Left ventricle myocardium inferior (tissue), 1 donor: ENCODE results near the gene PEX7. TPM values are rescaled to one million over a fixed set of nuclear protein-coding genes. Genes with fewer than 3 reads are reported as not detected.

Source experiments
- DNase-seq: peaks from one replicate; pipeline ENCODE4 v3.0.0-alpha.2; 2020
- H3K27ac ChIP-seq: fragments of 200-600 bp; replicated peaks from 2 replicates; pipeline ENCODE4 v1.8.0; 2021
- H3K27me3 ChIP-seq: fragments of 200-600 bp; 2 replicates; pipeline ENCODE4 v1.8.0; 2021; ENCODE audit warnings: low read depth
- H3K36me3 ChIP-seq: fragments of 200-600 bp; 2 replicates; pipeline ENCODE4 v1.8.0; 2021
- H3K4me1 ChIP-seq: fragments of 200-600 bp; 2 replicates; pipeline ENCODE4 v1.8.0; 2021
- H3K4me3 ChIP-seq: fragments of 200-600 bp; 2 replicates; pipeline ENCODE4 v1.8.0; 2021; ENCODE audit warnings: mild to moderate bottlenecking, moderate library complexity
- H3K9me3 ChIP-seq: fragments of 200-600 bp; replicated peaks from 2 replicates; pipeline ENCODE4 v1.8.0; 2021
- intact Hi-C: fragments of 100-400 bp; cut with micrococcal nuclease; formaldehyde crosslinking; loops from one replicate; pipeline ENCODE4 v1.11.0; 2022
- total RNA-seq: library from RNA; stranded (reverse); fragmentation: NEBNext Ultra II Directional; extraction: Animal tissue kit (Norgen Biotek cat#: 25700); gene quantifications from one replicate; pipeline ENCODE4 v1.2.1, GENCODE V29; 2021
- TF ChIP-seq, protein P1 (sequence below): fragments of 200-600 bp; IDR thresholded peaks from 2 replicates; pipeline ENCODE4 v1.8.0; 2021; ENCODE audit warnings: antibody characterized with exemption, mild to moderate bottlenecking, borderline replicate concordance
- donor health status: DM: no; HTN: yes; CAD: no; lungs with severe emphysema.

The PEX7 gene
- total RNA-seq, 1 donor from 2014 or later, result 14.8 TPM

DNA sequence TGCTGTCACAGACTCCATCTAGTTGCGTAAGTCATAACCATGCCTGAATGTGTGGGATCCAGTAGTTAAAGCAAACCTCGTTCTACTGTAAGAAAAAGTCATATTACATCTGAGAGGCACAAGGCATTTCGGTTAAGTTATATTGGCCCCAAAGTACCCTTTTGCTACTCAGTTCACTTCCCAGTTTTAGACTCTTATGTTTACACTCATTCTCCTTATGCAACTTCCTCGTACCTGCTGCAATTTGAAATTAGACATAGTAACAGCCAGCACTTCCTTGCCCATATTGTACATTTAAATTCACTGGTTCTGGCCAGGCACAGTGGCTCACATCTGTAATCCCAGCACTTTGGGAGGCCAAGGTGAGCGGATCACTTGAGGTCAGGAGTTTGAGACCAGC is 37.0 kb downstream of the PEX7 start:
- Histone ChIP-seq H3K27ac (no peak overlapping the region), H3K36me3 (peaks cover 3% of the 10 kb centered on the region), H3K4me1 (peaks cover 7% of the 10 kb centered on the region), H3K27me3 (no peaks in the 10 kb centered on the region), H3K9me3 (no peaks in the 10 kb centered on the region), H3K4me3 (no peak overlapping the region)
- TF ChIP-seq, protein P1, sequence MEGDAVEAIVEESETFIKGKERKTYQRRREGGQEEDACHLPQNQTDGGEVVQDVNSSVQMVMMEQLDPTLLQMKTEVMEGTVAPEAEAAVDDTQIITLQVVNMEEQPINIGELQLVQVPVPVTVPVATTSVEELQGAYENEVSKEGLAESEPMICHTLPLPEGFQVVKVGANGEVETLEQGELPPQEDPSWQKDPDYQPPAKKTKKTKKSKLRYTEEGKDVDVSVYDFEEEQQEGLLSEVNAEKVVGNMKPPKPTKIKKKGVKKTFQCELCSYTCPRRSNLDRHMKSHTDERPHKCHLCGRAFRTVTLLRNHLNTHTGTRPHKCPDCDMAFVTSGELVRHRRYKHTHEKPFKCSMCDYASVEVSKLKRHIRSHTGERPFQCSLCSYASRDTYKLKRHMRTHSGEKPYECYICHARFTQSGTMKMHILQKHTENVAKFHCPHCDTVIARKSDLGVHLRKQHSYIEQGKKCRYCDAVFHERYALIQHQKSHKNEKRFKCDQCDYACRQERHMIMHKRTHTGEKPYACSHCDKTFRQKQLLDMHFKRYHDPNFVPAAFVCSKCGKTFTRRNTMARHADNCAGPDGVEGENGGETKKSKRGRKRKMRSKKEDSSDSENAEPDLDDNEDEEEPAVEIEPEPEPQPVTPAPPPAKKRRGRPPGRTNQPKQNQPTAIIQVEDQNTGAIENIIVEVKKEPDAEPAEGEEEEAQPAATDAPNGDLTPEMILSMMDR, result no peak
- intact Hi-C loops, result no loop called here
- DNase-seq, result no peak

DNA sequence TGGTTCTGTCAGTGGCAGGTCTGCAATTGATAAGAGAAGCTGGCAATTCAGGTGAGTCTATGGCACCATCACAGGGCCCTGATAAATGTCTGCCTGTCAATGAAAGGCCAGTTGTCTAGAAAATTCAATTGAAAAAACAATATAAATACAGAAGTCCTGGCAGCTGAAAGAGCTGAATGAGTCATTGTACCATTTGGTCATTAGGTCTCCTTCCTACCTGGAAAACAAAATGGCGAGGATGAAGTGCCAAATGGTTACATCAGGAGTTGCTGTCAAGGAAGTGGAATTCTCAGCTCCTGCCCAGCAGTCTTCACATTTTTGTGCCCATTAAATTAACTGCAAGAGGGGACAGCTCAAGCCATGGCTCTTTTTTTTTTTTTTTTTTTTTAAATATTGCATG is 37.7 kb downstream of the PEX7 start:
- no peak for DNase-seq
- intact Hi-C loops, result no loop called here
- H3K4me3 ChIP-seq, result no peak overlapping the region
- peaks cover 7% of the 10 kb centered on the region for H3K4me1 ChIP-seq
- H3K27me3 ChIP-seq, result no peaks in the 10 kb centered on the region
- TF ChIP-seq, protein P1, result no peak
- H3K27ac ChIP-seq, result no peak overlapping the region
- no peaks in the 10 kb centered on the region for H3K9me3 ChIP-seq
- peaks cover 3% of the 10 kb centered on the region for H3K36me3 ChIP-seq

DNA sequence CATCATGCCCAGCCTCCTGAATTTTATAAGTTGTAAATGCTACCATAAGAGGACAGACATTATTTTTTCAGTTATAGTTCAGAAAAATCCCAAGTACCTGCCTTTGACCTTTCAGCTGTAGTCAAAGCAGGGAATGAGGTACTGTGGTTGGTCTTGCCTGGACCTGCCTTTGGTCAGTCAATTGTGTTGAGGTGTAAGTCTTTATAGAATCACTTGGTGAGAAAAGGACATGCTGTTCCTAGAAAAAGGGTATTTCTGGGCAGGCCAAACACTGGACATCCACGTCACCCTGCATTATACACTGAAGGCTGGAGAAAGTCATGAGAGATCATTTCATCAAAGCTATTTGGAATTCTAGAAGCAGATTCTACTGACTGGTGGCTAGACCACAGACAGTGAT is 40.3 kb downstream of the PEX7 start:
- Histone ChIP-seq H3K27me3 (no peaks in the 10 kb centered on the region), H3K4me3 (no peak overlapping the region), H3K36me3 (no peaks in the 10 kb centered on the region), H3K9me3 (no peaks in the 10 kb centered on the region), H3K4me1 (peaks cover 7% of the 10 kb centered on the region), H3K27ac (no peak overlapping the region)
- TF ChIP-seq, protein P1, result no peak
- DNase-seq, result no peak
- intact Hi-C loops, result no loop called here

DNA sequence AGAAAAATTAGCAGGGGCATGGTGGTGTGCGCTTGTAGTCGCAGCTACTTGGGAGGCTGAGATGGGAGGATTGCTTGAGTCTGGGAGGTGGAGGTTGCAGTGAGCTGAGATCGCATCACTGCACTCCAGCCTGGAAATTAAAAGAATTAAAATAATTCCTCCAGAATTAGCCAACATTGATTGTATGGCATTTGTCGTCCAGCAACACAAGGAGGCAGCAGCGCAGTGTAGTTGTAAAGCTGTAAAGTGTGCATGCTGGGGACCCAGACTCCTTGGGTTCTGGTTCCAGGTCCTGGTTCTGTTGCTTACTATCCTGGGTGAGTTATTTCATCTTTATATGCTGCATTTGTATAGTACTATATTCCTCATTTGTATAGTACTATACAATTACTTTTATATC is 41.4 kb downstream of the PEX7 start:
- no peaks in the 10 kb centered on the region for H3K27me3 ChIP-seq
- H3K4me1 ChIP-seq, result no peaks in the 10 kb centered on the region
- intact Hi-C loops, result no loop called here
- H3K9me3 ChIP-seq, result no peaks in the 10 kb centered on the region
- TF ChIP-seq, protein P1, result no peak
- H3K36me3 ChIP-seq, result no peaks in the 10 kb centered on the region
- H3K27ac ChIP-seq, result no peak overlapping the region
- DNase-seq, result no peak
- H3K4me3 ChIP-seq, result no peak overlapping the region

DNA sequence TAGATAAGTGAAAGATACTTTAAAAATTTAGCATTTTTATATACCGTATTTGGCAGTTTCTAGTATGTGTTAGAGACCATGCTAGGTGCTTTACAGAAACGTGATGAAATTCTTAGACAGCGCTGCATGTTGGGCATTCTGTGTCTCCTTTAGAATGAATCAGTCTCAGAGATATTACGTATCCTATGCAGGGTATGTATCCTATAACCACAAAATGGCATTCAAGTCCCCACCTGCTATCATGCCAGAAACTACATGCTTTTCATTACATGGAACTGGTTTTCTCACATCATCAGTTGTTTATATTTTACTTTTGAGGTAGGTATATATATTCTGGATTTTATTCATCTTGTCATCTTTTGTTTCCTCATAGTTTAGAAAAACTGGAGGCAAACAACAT is 42.3 kb downstream of the PEX7 start:
- TF ChIP-seq, protein P1, result no peak
- Histone ChIP-seq H3K4me3 (no peak overlapping the region), H3K9me3 (no peaks in the 10 kb centered on the region), H3K36me3 (no peaks in the 10 kb centered on the region), H3K27me3 (no peaks in the 10 kb centered on the region), H3K27ac (no peak overlapping the region), H3K4me1 (no peaks in the 10 kb centered on the region)
- intact Hi-C loops, result no loop called here
- DNase-seq, result no peak
